Urinary bladder (tissue), 4 donors: ENCODE results near the gene LYRM7. TPM values are rescaled to one million over a fixed set of nuclear protein-coding genes. Genes with fewer than 3 reads are reported as not detected.
"Not testable (repeated sequence)": the region's sequence is repeated elsewhere in the genome, so short reads cannot be mapped to it uniquely, and the experiment has no call there.

Experiments
- DNase-seq: peaks from one replicate; pipeline ENCODE4 v3.0.0-alpha.2; 2015; ENCODE audit errors: extremely low spot score
- H3K27ac ChIP-seq: one replicate; pipeline ENCODE4 v1.5.1; 2013; ENCODE audit warnings: low read depth, mild to moderate bottlenecking, moderate library complexity
- H3K36me3 ChIP-seq: one replicate; pipeline ENCODE4 v1.6.1; 2013; ENCODE audit warnings: mild to moderate bottlenecking, moderate library complexity; ENCODE audit not compliant: insufficient read depth
- H3K4me1 ChIP-seq: one replicate; pipeline ENCODE4 v1.6.1; 2013; ENCODE audit warnings: mild to moderate bottlenecking, moderate library complexity; ENCODE audit not compliant: insufficient read depth
- H3K4me3 ChIP-seq: one replicate; pipeline ENCODE4 v1.5.1; 2013; ENCODE audit warnings: low read depth, low read length
- WGBS: extraction: QIAGEN DNeasy Blood & Tissue Kit; methylation state at CpG from one replicate; pipeline ENCODE4 v1.1.7; 2013; 5-methylcytosine and 5-hydroxymethylcytosine counted together
- polyA plus RNA-seq: library from polyadenylated mRNA; stranded (reverse); fragments of 200-250 nt; gene quantifications from one replicate; pipeline ENCODE4 v1.2.3, GENCODE V29; 2013
- total RNA-seq: library from RNA; depleted of rRNA; stranded (reverse); fragments of >200 nt; gene quantifications from one replicate; pipeline ENCODE4 v1.2.3, GENCODE V29; 2014
- donor health status: healthy with polysubstance abuse.
- donor health status: healthy.

Gene LYRM7
- total and polyA plus RNA-seq, 2 donors, result 6.7 to 24.1 TPM

- Histone ChIP-seq H3K4me1 (no peaks in the 10 kb centered on the region), H3K36me3 (peaks cover 4% of the 10 kb centered on the region), H3K27ac (peak overlapping the region; percentile 94), H3K4me3 (no peak overlapping the region)
- no peak for DNase-seq
- 31% methylated on average over 9 of the region's 9 CpGs for WGBS
Measured at GRCh38 chr5:131163276-131164119, 7.2 kb upstream of the LYRM7 start.

GRCh38 chr5:131164191-131165118, 6.3 kb upstream of the LYRM7 start:
- Histone ChIP-seq H3K4me1 (no peaks in the 10 kb centered on the region), H3K4me3 (peak overlapping the region; percentile 92), H3K36me3 (peaks cover 3% of the 10 kb centered on the region), H3K27ac (peak overlapping the region; percentile 94)
- DNase-seq, result no peak
- under 1% methylated on average over 73 of the region's 73 CpGs for WGBS

- Histone ChIP-seq H3K4me3 (peak within 1 kb of the TSS; percentile 92), H3K27ac (peak within 1 kb of the TSS; percentile 94), H3K4me1 (no peaks in the 10 kb centered on the region), H3K36me3 (no peaks in the 10 kb centered on the region)
- peak; percentile 82 for DNase-seq
- WGBS, result under 1% methylated on average over 33 of the region's 33 CpGs
Measured at GRCh38 chr5:131165119-131165727, 5.5 kb upstream of the LYRM7 start, which contains the start of gene HINT1. Gene HINT1, minus strand, starts transcription at chr5:131165256. Its CDS starts 51 bp downstream, at chr5:131165205.

- Histone ChIP-seq H3K4me3 (no peak overlapping the region), H3K4me1 (no peaks in the 10 kb centered on the region), H3K27ac (no peak overlapping the region), H3K36me3 (no peaks in the 10 kb centered on the region)
- no peak for DNase-seq
- 87% methylated on average over 5 of the region's 5 CpGs for WGBS
Measured at GRCh38 chr5:131167615-131168014, 3.1 kb upstream of the LYRM7 start.

- no peak for DNase-seq
- WGBS, result 37% methylated on average over 16 of the region's 16 CpGs
- H3K4me3 ChIP-seq, result peak overlapping the region; percentile 56
- no peaks in the 10 kb centered on the region for H3K4me1 ChIP-seq
- H3K27ac ChIP-seq, result no peak overlapping the region
- no peaks in the 10 kb centered on the region for H3K36me3 ChIP-seq
Measured at GRCh38 chr5:131169810-131170539, 769 bp upstream of the LYRM7 start.

GRCh38 chr5:131171276-131171810, 599 bp downstream of the LYRM7 start:
- no peak overlapping the region for H3K27ac ChIP-seq

GRCh38 chr5:131180407-131180806, 9.7 kb downstream of the LYRM7 start:
- H3K4me1 ChIP-seq, result no peaks in the 10 kb centered on the region
- peaks cover 2% of the 10 kb centered on the region for H3K36me3 ChIP-seq
- no peak overlapping the region for H3K27ac ChIP-seq
- no peak for DNase-seq
- H3K4me3 ChIP-seq, result no peak overlapping the region

More at GRCh38 chr5:131171276-131171810, 599 bp downstream of the LYRM7 start:
- Histone ChIP-seq H3K4me3 (peak overlapping the region; percentile 57), H3K4me1 (no peaks in the 10 kb centered on the region), H3K36me3 (no peaks in the 10 kb centered on the region)
- WGBS, result 3% methylated on average over 11 of the region's 11 CpGs
- DNase-seq, result no peak

- Histone ChIP-seq H3K27ac (no peak overlapping the region), H3K4me3 (no peak overlapping the region), H3K4me1 (no peaks in the 10 kb centered on the region), H3K36me3 (peaks cover 2% of the 10 kb centered on the region)
- no peak for DNase-seq
Measured at GRCh38 chr5:131182839-131183238, 12.1 kb downstream of the LYRM7 start.

GRCh38 chr5:131185523-131186104, 14.9 kb downstream of the LYRM7 start:
- DNase-seq, result no peak
- peaks cover 2% of the 10 kb centered on the region for H3K36me3 ChIP-seq
- no peak overlapping the region for H3K4me3 ChIP-seq
- no peaks in the 10 kb centered on the region for H3K4me1 ChIP-seq
- H3K27ac ChIP-seq, result no peak overlapping the region

GRCh38 chr5:131186561-131187256, 16.0 kb downstream of the LYRM7 start:
- WGBS, result 77% methylated on average over 3 of the region's 3 CpGs
- Histone ChIP-seq H3K4me1 (no peaks in the 10 kb centered on the region), H3K4me3 (no peak overlapping the region), H3K27ac (no peak overlapping the region), H3K36me3 (peaks cover 2% of the 10 kb centered on the region)
- DNase-seq, result no peak

- H3K4me1 ChIP-seq, result no peaks in the 10 kb centered on the region
- no peaks in the 10 kb centered on the region for H3K36me3 ChIP-seq
- DNase-seq, result no peak
- WGBS, result 54% methylated on average over 2 of the region's 2 CpGs
- no peak overlapping the region for H3K4me3 ChIP-seq
- no peak overlapping the region for H3K27ac ChIP-seq
Measured at GRCh38 chr5:131193106-131193505, 22.4 kb downstream of the LYRM7 start.

- not testable (repeated sequence) for H3K36me3 ChIP-seq, H3K27ac ChIP-seq, DNase-seq, H3K4me1 ChIP-seq, H3K4me3 ChIP-seq
- 89% methylated on average over 7 of the region's 7 CpGs for WGBS
Measured at GRCh38 chr5:131193897-131194296, 23.2 kb downstream of the LYRM7 start.
